T follicular helper cell (primary cell): ENCODE measurements around the gene UTP3.
"Not testable (repeated sequence)": the region's sequence is repeated elsewhere in the genome, so short reads cannot be mapped to it uniquely, and the experiment has no call there.

Experiments
- DNase-seq: peaks from one replicate; pipeline ENCODE4 v3.0.0-alpha.2; 2020; ENCODE audit warnings: low read depth

Gene UTP3

GRCh38 chr4:70714079-70714887 lies 26.0 kb downstream of the UTP3 start:
- DNase-seq = no peak

GRCh38 chr4:70715097-70715496 lies 26.8 kb downstream of the UTP3 start:
- no peak for DNase-seq

GRCh38 chr4:70718811-70719604 lies 30.7 kb downstream of the UTP3 start:
- DNase-seq = no peak

- DNase-seq = no peak
Measured at GRCh38 chr4:70721747-70722146, 33.4 kb downstream of the UTP3 start, which contains the start of gene RUFY3. RUFY3 (plus strand) TSS chr4:70721964; CDS start chr4:70722574, 610 bp downstream.

GRCh38 chr4:70722199-70722791 lies 34.0 kb downstream of the UTP3 start:
- DNase-seq = peak; percentile 31

- DNase-seq = no peak
Measured at GRCh38 chr4:70724463-70724862, 36.1 kb downstream of the UTP3 start.

- no peak for DNase-seq
Measured at GRCh38 chr4:70725633-70726032, 37.3 kb downstream of the UTP3 start.

- not testable (repeated sequence) for DNase-seq
Measured at GRCh38 chr4:70726515-70726914, 38.2 kb downstream of the UTP3 start.

GRCh38 chr4:70728091-70728490 lies 39.8 kb downstream of the UTP3 start:
- no peak for DNase-seq

GRCh38 chr4:70732878-70733277 lies 44.5 kb downstream of the UTP3 start:
- not testable (repeated sequence) for DNase-seq

GRCh38 chr4:70734168-70734954 lies 46.0 kb downstream of the UTP3 start:
- DNase-seq = no peak

GRCh38 chr4:70734971-70735370 lies 46.6 kb downstream of the UTP3 start:
- DNase-seq = no peak

- DNase-seq = peak; percentile 12
Measured at GRCh38 chr4:70735915-70736314, 47.6 kb downstream of the UTP3 start.

- DNase-seq = no peak
Measured at GRCh38 chr4:70737006-70737405, 48.7 kb downstream of the UTP3 start.

GRCh38 chr4:70737409-70737808 lies 49.1 kb downstream of the UTP3 start:
- no peak for DNase-seq

GRCh38 chr4:70739496-70740337 lies 51.4 kb downstream of the UTP3 start:
- no peak for DNase-seq
